Measurements from ENCODE around the gene ZC2HC1C.
A peak's percentile ranks its signal among the peaks of the same experiment; 100 is the strongest.

Gene ZC2HC1C
- 0.72 to 0.77 reads per million in 2 donors for total RNA-seq

GRCh38 chr14:75069121-75069810, at the start of gene ZC2HC1C:
ZC2HC1C (plus strand) TSS chr14:75069641; CDS start chr14:75070574, 933 bp downstream.
- peak; percentile 26 for DNase-seq

- no peak for DNase-seq
These were observed 46.8 kb upstream of the ZC2HC1C start for GRCh38 chr14:75022655-75023054.

GRCh38 chr14:75023108-75023507, 46.3 kb upstream of the ZC2HC1C start:
- DNase-seq, result no peak

GRCh38 chr14:75025082-75025481, 44.4 kb upstream of the ZC2HC1C start:
- no peak for DNase-seq

GRCh38 chr14:75025876-75026275, 43.6 kb upstream of the ZC2HC1C start:
- no peak for DNase-seq

GRCh38 chr14:75030147-75030546, 39.3 kb upstream of the ZC2HC1C start:
- no peak for DNase-seq

- no peak for DNase-seq
These were observed 36.5 kb upstream of the ZC2HC1C start for GRCh38 chr14:75032939-75033338.

GRCh38 chr14:75040507-75040906, 28.9 kb upstream of the ZC2HC1C start:
- no peak for DNase-seq

- no peak for DNase-seq
These were observed 28.5 kb upstream of the ZC2HC1C start for GRCh38 chr14:75040959-75041358.

GRCh38 chr14:75041613-75042012, 27.8 kb upstream of the ZC2HC1C start:
- no peak for DNase-seq

GRCh38 chr14:75042035-75042434, 27.4 kb upstream of the ZC2HC1C start:
- no peak for DNase-seq

- no peak for DNase-seq
These were observed 25.1 kb upstream of the ZC2HC1C start for GRCh38 chr14:75044322-75044721.

GRCh38 chr14:75044752-75045151, 24.7 kb upstream of the ZC2HC1C start:
- DNase-seq, result no peak

- DNase-seq, result no peak
These were observed 23.2 kb upstream of the ZC2HC1C start for GRCh38 chr14:75046275-75046674.

- no peak for DNase-seq
These were observed 22.5 kb upstream of the ZC2HC1C start for GRCh38 chr14:75046899-75047298.

- DNase-seq, result no peak
These were observed 21.9 kb upstream of the ZC2HC1C start for GRCh38 chr14:75047506-75047905.

GRCh38 chr14:75048101-75048500, 21.3 kb upstream of the ZC2HC1C start:
- no peak for DNase-seq

GRCh38 chr14:75049136-75049535, 20.3 kb upstream of the ZC2HC1C start:
- no peak for DNase-seq

GRCh38 chr14:75049731-75050201, 19.7 kb upstream of the ZC2HC1C start:
- no peak for DNase-seq

GRCh38 chr14:75050852-75051555, 18.4 kb upstream of the ZC2HC1C start, which contains the start of gene MLH3:
MLH3 (minus strand) TSS chr14:75051467; CDS start chr14:75049655, 1,812 bp downstream.
- peak; percentile 72 for DNase-seq

GRCh38 chr14:75051556-75051899, 17.9 kb upstream of the ZC2HC1C start:
- no peak for DNase-seq

GRCh38 chr14:75053396-75054291, 15.8 kb upstream of the ZC2HC1C start:
- DNase-seq, result no peak

- DNase-seq, result no peak
These were observed 15.0 kb upstream of the ZC2HC1C start for GRCh38 chr14:75054421-75054820.

Data from T-helper 9 cell (primary cell).